Measurements from ENCODE around the gene SETD3.

DNA sequence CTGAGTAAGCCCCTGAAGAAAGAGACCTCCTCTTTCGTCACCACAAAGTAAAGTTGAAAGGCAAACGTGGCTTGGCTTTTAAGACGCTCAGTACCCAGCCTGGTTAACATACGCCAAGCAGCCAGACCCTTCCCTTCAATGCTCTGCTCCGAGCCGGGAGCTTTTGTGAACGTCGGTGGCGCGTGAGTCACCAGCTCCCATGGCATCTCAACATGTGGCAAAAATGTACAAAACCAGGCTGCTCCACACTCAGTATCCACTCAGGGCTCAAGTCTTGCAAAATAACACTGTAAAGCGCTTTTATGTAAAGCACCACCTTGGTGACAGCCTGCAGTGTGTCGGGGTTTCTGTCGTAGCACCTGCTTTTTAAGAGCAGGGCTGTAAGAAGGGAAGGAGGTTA lies 89.0 kb downstream of the SETD3 start:
- no peak for TF ChIP-seq CTCF (IDR thresholded peaks at IDR 0.05; ENCODE audit: control extremely low read depth in 1 of 3, insufficient read depth in 1 of 3, low read depth in 1 of 3, low read length in 3 of 3)
- TF ChIP-seq CEBPB (IDR thresholded peaks at IDR 0.05; ENCODE audit: low read depth, low read length): no peak
- no peak for TF ChIP-seq TAF1 (IDR thresholded peaks at IDR 0.05; ENCODE audit: low read depth, low read length)
- no peak for TF ChIP-seq POLR2A (IDR thresholded peaks at IDR 0.05; ENCODE audit: control extremely low read depth in 1 of 2, low read depth in 2 of 2, low read length in 2 of 2)
- no peak for TF ChIP-seq TEAD4 (IDR thresholded peaks at IDR 0.05; ENCODE audit: low read depth, low read length)

All from H1 (cell line).